ENCODE data around the gene LRIG2.
A peak's percentile ranks its signal among the peaks of the same experiment; 100 is the strongest.

DNA sequence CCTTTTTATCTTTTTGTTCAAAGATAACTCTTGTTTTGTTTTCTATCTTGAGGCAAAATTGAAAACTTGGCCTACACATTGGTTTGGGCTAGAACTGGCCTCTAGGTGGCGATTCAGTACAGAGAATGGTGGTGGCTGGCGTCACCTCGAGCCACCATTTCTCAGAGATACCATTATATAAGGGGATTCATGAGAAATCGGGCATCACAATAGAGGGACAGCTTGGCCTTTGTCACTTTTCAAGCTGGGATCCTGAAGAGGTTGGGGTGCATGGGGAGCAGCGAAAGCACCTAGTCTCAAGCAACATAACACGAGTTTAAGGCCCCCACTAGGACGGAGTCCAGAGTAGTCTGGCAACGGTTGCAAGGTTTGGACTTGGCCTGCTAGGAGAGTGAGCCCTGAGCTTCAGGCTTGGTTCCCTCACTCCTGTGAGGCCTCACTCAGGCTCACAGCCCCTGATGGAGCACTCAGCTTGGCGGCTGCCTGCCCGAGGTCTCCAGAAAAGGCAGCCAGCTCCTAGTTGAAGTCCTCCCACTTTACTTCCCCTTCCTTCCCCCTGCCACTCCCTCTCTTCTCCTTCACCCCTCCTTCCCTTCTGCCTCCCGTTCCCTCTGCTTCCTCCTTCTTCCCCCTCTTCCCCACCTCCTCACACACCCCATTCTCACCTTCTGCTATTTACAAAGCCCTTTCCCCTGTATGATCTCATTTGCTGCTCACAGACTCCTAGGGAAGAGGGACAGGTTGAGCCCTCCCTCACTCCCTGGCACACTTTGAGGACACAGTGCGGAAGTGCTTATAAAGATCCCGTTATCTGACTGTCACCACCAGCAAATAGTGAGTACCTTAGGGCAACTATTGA lies 67.8 kb downstream of the LRIG2 start:
- TF ChIP-seq, protein P1, sequence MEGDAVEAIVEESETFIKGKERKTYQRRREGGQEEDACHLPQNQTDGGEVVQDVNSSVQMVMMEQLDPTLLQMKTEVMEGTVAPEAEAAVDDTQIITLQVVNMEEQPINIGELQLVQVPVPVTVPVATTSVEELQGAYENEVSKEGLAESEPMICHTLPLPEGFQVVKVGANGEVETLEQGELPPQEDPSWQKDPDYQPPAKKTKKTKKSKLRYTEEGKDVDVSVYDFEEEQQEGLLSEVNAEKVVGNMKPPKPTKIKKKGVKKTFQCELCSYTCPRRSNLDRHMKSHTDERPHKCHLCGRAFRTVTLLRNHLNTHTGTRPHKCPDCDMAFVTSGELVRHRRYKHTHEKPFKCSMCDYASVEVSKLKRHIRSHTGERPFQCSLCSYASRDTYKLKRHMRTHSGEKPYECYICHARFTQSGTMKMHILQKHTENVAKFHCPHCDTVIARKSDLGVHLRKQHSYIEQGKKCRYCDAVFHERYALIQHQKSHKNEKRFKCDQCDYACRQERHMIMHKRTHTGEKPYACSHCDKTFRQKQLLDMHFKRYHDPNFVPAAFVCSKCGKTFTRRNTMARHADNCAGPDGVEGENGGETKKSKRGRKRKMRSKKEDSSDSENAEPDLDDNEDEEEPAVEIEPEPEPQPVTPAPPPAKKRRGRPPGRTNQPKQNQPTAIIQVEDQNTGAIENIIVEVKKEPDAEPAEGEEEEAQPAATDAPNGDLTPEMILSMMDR (conservative IDR thresholded peaks at IDR 0.05; ENCODE audit: low read depth, low read length): peak; percentile 96
- no peak for TF ChIP-seq EZH2 (IDR thresholded peaks at IDR 0.05; ENCODE audit: low read length, unreplicated experiment)
- no peak for TF ChIP-seq EZH2phosphoT487 (IDR thresholded peaks at IDR 0.05; ENCODE audit: borderline replicate concordance, low read length)

Measured in PC-3 (cell line).